Measurements from ENCODE around the gene TBC1D7. TPM values are rescaled to one million over a fixed set of nuclear protein-coding genes. Genes with fewer than 3 reads are reported as not detected.

The TBC1D7 gene
- polyA plus RNA-seq, 1 experiment, result 18.6 TPM

DNA sequence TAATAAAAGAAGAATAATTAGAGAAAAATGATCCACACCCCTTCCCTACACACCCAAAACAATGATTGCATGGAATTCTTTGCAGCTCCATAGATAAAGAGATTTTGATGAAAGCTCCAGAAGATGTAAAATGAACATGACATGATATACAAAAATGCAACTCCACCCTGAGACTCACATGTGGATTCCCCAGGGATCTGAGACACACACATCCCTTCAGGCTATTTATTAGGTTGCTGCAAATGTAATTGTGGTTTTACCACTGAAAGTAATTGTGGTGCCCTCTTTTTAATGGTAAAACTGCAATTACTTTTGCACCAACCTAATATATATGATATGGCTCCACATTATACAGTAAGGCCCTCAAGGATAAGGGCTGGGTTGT is 40.4 kb upstream of the TBC1D7 start:
- H3K27me3 ChIP-seq (ENCODE audit: control insufficient read depth, insufficient read depth, low read length), result no peaks in the 10 kb centered on the region
- TF ChIP-seq, protein P1, sequence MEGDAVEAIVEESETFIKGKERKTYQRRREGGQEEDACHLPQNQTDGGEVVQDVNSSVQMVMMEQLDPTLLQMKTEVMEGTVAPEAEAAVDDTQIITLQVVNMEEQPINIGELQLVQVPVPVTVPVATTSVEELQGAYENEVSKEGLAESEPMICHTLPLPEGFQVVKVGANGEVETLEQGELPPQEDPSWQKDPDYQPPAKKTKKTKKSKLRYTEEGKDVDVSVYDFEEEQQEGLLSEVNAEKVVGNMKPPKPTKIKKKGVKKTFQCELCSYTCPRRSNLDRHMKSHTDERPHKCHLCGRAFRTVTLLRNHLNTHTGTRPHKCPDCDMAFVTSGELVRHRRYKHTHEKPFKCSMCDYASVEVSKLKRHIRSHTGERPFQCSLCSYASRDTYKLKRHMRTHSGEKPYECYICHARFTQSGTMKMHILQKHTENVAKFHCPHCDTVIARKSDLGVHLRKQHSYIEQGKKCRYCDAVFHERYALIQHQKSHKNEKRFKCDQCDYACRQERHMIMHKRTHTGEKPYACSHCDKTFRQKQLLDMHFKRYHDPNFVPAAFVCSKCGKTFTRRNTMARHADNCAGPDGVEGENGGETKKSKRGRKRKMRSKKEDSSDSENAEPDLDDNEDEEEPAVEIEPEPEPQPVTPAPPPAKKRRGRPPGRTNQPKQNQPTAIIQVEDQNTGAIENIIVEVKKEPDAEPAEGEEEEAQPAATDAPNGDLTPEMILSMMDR (IDR thresholded peaks at IDR 0.05; ENCODE audit: insufficient read depth, low read depth, low read length), result no peak
- H3K4me3 ChIP-seq (ENCODE audit: low read depth, low read length), result no peak overlapping the region
- ChIA-PET CTCF (interaction anchor here (1.2 kb wide), 1 partner anchor 23 kb away, joined by 3 read pairs; no protein-coding TSS in a partner anchor), POLR2A (no interaction called here)
- no peaks in the 10 kb centered on the region for H3K36me3 ChIP-seq (ENCODE audit: control insufficient read depth, insufficient read depth, low read length)
- no peak for DNase-seq (ENCODE audit: low read depth)

DNA sequence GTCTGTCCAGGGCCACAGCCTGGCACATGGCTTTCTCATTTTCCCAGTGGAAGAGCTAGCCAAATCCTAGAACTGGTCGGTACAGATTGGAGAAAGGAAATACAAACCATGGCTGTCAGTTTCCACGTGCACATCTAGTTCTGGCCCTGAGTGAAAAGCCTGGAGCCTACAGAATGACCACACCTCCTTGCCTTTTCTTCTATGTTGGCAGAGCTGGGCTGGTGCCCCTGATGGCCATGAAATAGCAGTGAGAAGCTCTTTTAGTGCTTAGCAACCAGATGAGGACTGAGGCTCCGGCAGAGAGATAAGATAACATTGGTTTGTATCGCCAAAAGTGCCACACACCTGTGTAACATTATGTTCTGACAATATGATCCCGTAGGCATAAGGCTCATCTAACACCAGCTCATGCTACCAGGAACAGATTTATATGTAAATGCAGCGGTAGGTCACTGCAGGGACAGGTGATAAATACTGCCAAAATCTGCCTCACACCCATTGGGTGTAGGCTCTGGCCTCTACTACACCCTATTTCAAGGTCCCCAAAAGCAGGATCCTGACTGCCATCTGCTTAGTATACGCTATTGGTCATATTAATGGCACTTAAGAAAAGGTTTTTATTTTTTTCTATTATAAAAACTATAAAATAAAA is 39.9 kb upstream of the TBC1D7 start:
- DNase-seq (ENCODE audit: low read depth), result no peak
- H3K4me3 ChIP-seq (ENCODE audit: low read depth, low read length), result no peak overlapping the region
- ChIA-PET POLR2A (no interaction called here), CTCF (interaction anchor here (1.2 kb wide), 1 partner anchor 23 kb away, joined by 3 read pairs; no protein-coding TSS in a partner anchor)
- no peaks in the 10 kb centered on the region for H3K36me3 ChIP-seq (ENCODE audit: control insufficient read depth, insufficient read depth, low read length)
- TF ChIP-seq, protein P1 (IDR thresholded peaks at IDR 0.05; ENCODE audit: insufficient read depth, low read depth, low read length), result no peak
- H3K27me3 ChIP-seq (ENCODE audit: control insufficient read depth, insufficient read depth, low read length), result no peaks in the 10 kb centered on the region

DNA sequence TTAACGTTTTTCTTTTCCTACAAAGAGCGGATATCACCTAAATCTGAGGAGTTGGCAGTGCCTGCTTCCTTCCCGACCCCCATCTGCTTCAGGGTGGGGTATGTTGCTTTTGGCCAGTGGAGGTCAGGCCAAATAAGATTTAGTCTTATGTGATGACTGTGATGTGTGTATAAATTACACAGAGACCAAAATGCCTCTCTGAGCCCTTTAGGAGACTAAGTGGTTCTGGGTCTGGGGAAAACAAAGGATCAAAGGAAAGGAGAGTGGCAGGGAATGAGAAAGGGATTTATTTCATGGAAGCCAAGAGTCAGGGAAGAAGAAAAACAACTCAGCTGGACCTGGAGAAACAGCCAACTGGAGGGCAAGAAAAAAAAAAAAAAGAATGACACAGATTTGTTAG is 39.1 kb upstream of the TBC1D7 start:
- Histone ChIP-seq H3K27me3 (ENCODE audit: control insufficient read depth, insufficient read depth, low read length) (no peaks in the 10 kb centered on the region), H3K4me3 (ENCODE audit: low read depth, low read length) (no peak overlapping the region), H3K36me3 (ENCODE audit: control insufficient read depth, insufficient read depth, low read length) (no peaks in the 10 kb centered on the region)
- ChIA-PET POLR2A (no interaction called here), CTCF (interaction anchor here (1.2 kb wide), 1 partner anchor 24 kb away, joined by 3 read pairs; no protein-coding TSS in a partner anchor)
- TF ChIP-seq, protein P1 (IDR thresholded peaks at IDR 0.05; ENCODE audit: insufficient read depth, low read depth, low read length), result no peak
- DNase-seq (ENCODE audit: low read depth), result no peak

DNA sequence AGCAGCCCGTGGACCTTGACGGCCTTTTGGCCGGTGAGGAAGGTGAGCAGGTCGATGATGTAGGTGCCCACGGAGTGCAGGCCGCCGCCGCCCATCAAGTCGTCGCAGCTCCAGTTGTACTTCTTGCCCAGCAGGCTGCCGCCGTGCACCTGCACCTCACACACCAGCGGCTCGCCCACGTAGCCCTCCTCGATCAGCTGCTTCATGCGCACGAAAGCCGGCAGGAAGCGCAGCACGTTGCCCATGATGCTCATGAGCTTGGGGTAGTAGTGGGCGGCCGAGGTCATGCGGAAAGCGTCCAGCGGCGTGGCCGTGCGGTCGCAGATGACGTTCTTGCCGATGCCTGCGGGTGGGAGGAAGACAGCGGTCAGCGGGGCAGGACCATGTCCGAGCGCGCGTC is 37.0 kb upstream of the TBC1D7 start:
- CTCF ChIA-PET, result no interaction called here
- POLR2A ChIA-PET, result no interaction called here
- TF ChIP-seq, protein P1 (IDR thresholded peaks at IDR 0.05; ENCODE audit: insufficient read depth, low read depth, low read length), result no peak
- no peak overlapping the region for H3K4me3 ChIP-seq (ENCODE audit: low read depth, low read length)
- no peaks in the 10 kb centered on the region for H3K36me3 ChIP-seq (ENCODE audit: control insufficient read depth, insufficient read depth, low read length)
- H3K27me3 ChIP-seq (ENCODE audit: control insufficient read depth, insufficient read depth, low read length), result no peaks in the 10 kb centered on the region
- DNase-seq (ENCODE audit: low read depth), result no peak

DNA sequence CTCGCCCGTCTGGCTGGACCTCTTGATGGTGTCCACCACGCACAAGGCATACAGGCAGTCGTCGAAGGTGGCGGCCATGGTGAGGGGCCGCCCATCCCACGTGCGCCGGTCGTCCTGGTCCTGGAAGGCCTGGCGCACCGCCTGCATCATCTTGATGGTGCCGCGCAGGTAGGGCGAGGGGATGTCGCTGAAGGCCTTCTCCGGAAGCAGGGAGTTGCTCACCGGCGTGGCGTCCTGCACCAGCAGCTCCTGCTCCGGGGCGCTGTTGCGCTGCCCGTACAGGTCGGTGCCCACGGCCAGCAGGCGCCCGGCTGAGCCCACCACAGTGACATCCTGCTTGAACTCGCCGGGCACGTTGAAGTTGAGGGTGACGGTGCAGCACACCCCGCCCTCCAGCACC is 36.5 kb upstream of the TBC1D7 start:
- no peaks in the 10 kb centered on the region for H3K27me3 ChIP-seq (ENCODE audit: control insufficient read depth, insufficient read depth, low read length)
- no peaks in the 10 kb centered on the region for H3K36me3 ChIP-seq (ENCODE audit: control insufficient read depth, insufficient read depth, low read length)
- TF ChIP-seq, protein P1 (IDR thresholded peaks at IDR 0.05; ENCODE audit: insufficient read depth, low read depth, low read length), result no peak
- ChIA-PET CTCF (no interaction called here), POLR2A (no interaction called here)
- H3K4me3 ChIP-seq (ENCODE audit: low read depth, low read length), result no peak overlapping the region
- no peak for DNase-seq (ENCODE audit: low read depth)

Measured in BJ (cell line).